22Rv1 (cell line): ENCODE measurements around the gene ATF4.

Experiments
- H3K27ac ChIP-seq: fragments of 450-650 bp; 2 replicates; pipeline ENCODE4 v1.5.1; 2017
- ZFX ChIP-seq: fragments of 450-650 bp; IDR thresholded peaks from 2 replicates; pipeline ENCODE4 v1.6.1; 2017; ENCODE audit warnings: antibody characterized with exemption, borderline replicate concordance
- TF ChIP-seq, protein P1 (sequence below): fragments of 450-650 bp; IDR thresholded peaks from 2 replicates; pipeline ENCODE4 v1.5.1; 2017; ENCODE audit warnings: mild to moderate bottlenecking

The ATF4 gene

DNA sequence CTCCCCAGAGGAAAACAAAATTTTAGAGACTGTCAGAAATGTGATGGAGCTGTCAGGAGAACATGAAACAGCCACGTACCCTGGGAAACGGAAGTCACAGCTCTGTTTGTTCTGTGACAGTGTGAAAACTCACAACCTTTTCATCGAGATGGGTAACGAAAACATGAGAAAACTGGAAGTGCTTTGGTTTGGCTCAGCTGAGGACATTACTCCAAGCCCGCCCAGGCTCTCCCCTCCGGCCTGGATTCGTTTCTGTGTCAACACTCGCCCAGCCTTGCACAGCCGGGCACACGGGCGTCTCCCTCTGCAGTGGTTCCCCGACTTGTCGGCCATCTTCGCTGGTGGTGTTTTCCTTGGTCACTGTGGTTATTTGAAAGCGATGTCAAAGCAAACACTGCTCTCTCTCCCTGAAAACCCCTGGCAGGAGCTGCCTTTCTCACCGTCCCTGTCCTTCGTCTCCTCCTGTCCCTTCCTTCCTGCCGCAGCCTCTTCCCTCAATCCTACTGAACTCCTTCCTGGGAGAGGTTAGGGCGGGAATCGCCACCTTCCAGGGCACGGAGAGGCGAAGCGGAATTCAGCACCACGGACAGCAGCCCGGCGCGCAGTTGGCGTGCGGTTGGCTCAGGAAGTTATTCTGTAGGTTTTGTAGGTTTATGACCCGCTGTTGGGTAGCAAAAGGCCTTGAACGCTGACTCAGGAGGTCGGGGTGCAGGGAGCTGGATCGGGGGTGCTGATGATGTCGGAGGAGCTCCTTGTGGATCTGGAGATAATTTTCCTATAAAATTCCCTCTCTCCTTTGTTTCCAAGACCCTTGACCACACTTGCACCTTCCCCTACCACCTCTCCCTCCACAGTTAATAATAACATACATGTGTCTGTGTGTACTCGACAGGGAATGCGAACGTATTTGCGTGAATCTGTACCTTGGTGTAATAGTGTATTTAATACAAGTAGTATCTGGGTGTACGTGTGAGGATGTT lies 25.3 kb downstream of the ATF4 start:
- no peak for TF ChIP-seq ZFX
- TF ChIP-seq, protein P1, sequence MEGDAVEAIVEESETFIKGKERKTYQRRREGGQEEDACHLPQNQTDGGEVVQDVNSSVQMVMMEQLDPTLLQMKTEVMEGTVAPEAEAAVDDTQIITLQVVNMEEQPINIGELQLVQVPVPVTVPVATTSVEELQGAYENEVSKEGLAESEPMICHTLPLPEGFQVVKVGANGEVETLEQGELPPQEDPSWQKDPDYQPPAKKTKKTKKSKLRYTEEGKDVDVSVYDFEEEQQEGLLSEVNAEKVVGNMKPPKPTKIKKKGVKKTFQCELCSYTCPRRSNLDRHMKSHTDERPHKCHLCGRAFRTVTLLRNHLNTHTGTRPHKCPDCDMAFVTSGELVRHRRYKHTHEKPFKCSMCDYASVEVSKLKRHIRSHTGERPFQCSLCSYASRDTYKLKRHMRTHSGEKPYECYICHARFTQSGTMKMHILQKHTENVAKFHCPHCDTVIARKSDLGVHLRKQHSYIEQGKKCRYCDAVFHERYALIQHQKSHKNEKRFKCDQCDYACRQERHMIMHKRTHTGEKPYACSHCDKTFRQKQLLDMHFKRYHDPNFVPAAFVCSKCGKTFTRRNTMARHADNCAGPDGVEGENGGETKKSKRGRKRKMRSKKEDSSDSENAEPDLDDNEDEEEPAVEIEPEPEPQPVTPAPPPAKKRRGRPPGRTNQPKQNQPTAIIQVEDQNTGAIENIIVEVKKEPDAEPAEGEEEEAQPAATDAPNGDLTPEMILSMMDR = no peak
- no peak overlapping the region for H3K27ac ChIP-seq

DNA sequence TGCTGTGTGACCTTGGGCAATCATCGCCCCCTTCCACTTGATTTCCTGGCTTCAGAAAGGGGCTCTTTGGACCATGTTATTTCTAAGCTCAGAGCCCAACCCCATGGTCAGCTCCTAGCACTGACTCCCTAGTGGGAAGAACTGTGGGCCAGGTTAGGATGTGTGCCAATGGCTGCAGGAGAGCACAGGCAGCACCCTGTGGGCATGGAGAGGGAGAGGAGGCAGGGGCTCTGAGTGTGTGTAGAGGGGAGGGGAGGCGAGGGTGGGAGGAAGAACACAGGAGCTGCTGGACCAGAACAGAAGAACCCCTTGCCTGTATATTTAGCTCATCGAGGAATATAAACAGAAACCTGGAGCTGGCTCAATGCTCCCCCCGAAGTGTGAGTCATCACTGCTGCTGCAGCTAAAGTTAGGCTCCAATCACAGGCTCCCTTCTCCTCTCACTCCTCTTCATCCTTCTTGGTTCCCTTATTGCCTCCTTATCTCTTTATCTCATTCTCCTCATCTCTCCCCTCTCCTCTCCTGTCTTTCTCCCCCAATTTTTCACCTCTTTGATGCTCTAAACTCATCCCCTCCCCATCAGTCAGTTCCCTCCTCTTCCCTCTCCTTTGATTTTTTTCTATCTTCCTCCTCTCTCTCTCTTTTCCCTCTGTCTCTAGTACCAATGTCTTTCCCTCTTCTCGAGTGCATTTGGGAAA lies 26.7 kb downstream of the ATF4 start:
- H3K27ac ChIP-seq = no peak overlapping the region
- no peak for TF ChIP-seq ZFX
- TF ChIP-seq, protein P1 = no peak

DNA sequence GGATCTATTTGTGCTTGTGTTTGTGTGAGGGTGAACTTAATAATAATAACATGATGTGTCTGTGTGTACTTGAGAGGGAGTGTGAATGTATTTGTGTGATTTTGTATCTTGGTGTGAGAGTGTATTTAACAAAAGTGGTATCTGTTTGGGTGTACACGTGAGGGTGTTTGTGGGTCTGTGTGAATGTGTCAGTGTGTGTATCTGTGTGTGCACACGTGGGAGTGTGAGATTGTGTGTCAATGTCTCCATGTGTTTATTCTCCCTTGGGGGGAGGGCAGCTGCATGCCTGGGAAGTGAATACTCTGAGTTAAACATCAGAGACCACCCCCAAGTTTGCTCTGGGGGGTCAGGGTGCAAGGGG lies 27.2 kb downstream of the ATF4 start:
- TF ChIP-seq, protein P1 = no peak
- TF ChIP-seq ZFX = no peak
- no peak overlapping the region for H3K27ac ChIP-seq

DNA sequence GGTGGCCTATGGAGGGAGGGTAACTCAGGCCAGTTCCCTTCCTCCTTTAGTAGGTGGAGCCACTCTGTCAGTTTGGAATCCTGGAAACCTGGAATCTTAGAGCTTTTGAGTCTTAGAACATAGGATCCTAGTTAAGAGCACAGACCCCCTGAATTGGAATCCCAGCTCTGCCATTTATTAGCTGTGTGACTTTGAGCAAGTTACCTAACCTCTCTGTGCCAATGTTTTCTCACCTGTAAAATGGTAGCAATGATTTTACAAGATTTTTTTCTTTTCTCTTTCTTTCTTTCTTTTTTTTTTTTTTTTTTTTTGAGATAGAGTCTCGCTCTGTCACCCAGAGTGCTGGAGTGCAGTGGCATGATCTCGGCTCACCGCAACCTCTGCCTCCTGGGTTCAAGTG lies 33.1 kb downstream of the ATF4 start:
- no peak for TF ChIP-seq ZFX
- TF ChIP-seq, protein P1 = no peak
- H3K27ac ChIP-seq = no peak overlapping the region

DNA sequence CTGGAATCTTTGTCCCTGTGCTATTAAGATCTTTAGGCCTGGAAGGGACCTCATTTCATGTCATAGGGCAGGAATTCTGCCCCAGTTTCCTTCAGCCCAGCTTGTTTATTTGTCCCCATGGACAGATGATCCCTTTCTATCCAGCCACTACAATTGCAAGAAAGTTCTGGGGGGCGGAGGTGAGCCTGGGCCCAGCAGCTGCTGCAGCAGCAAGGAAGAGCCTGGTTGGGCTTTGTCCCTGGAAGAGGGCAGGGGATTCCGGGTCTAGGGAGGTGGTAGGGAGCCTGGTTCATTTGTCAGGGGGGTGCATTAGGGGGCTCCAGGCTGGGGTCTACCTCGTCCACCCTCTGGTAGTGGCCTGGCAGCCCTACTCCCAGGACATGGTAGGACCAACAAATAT lies 33.8 kb downstream of the ATF4 start:
- H3K27ac ChIP-seq = no peak overlapping the region
- TF ChIP-seq ZFX = no peak
- TF ChIP-seq, protein P1 = no peak

DNA sequence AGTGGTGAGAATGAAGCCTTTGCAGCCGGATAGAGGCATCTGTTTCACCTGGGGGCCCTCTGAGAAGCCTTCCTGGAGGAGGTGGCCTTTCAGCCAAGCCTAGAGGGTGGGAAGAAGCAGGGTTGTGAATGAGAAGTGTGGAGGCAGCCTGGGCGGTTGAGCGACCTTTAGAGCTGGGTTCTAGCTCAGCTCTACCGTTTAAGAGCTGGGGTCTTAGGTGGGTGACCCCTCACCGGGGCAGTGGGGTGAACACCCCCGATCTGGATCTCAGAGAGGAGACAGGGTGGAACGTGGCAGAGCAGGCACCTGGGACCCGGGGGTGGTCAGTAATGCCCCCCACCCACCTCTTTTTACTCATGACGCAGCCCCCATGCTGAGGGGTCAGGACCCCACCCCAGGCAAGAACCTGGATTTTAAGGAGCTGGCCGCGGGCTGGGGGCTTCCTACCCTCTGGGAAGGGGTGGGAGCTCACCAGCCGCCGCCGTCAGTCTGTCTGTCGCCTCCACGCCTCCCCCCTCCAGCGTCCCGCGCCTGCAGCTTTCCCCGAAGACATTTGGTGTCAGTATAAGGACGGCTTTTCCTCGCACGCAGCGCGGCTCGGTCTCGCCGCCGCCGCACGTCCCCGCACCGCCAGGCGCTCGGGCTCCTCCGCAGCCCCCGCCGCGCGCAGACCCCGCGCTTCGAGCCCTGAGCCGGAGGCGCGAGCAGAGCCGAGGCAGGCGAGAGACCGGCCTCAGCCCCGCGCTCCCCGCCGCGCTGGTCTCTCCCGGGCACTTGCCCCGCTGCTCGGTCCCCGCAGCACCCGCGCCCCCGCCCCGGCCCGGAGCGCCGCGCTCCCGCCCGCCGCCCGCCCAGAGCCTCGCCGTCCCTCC lies 36.8 kb downstream of the ATF4 start:
- TF ChIP-seq, protein P1 = peak; percentile 48
- TF ChIP-seq ZFX = no peak

More for the DNA sequence above, 36.8 kb downstream of the ATF4 start:
- H3K27ac ChIP-seq = no peak overlapping the region
